GM19397 (cell line): Measurements from ENCODE around the gene RIMBP2.

Experiments used
- ATAC-seq: cut with Tn5 transposase; IDR thresholded peaks from one replicate; pipeline ENCODE4 v1.9.1; 2021; ENCODE audit warnings: mild to moderate bottlenecking, moderate library complexity; ENCODE audit not compliant: unreplicated experiment

The RIMBP2 gene

GRCh38 chr12:130398100-130398848, 317.8 kb downstream of the RIMBP2 start:
- ATAC-seq: no peak

GRCh38 chr12:130396667-130397066, 319.4 kb downstream of the RIMBP2 start:
- ATAC-seq: no peak

- no peak for ATAC-seq
These were observed 321.2 kb downstream of the RIMBP2 start for GRCh38 chr12:130394906-130395305.

- no peak for ATAC-seq
These were observed 324.9 kb downstream of the RIMBP2 start for GRCh38 chr12:130391186-130391585.

- ATAC-seq: no peak
These were observed 330.9 kb downstream of the RIMBP2 start for GRCh38 chr12:130385193-130385592.

- ATAC-seq: no peak
These were observed 331.9 kb downstream of the RIMBP2 start for GRCh38 chr12:130384234-130384633.

GRCh38 chr12:130382818-130383217, 333.3 kb downstream of the RIMBP2 start:
- ATAC-seq: no peak

GRCh38 chr12:130375296-130376287, 340.5 kb downstream of the RIMBP2 start:
- ATAC-seq: no peak

GRCh38 chr12:130374083-130374482, 342.0 kb downstream of the RIMBP2 start:
- no peak for ATAC-seq

GRCh38 chr12:130372936-130373335, 343.2 kb downstream of the RIMBP2 start:
- no peak for ATAC-seq

- no peak for ATAC-seq
These were observed 344.8 kb downstream of the RIMBP2 start for GRCh38 chr12:130371296-130371695.

GRCh38 chr12:130369816-130370215, 346.3 kb downstream of the RIMBP2 start:
- ATAC-seq: no peak

- ATAC-seq: no peak
These were observed 348.6 kb downstream of the RIMBP2 start for GRCh38 chr12:130367523-130367922.

GRCh38 chr12:130367003-130367402, 349.1 kb downstream of the RIMBP2 start:
- ATAC-seq: no peak

- ATAC-seq: no peak
These were observed 349.9 kb downstream of the RIMBP2 start for GRCh38 chr12:130366159-130366558.

GRCh38 chr12:130364578-130364977, 351.5 kb downstream of the RIMBP2 start:
- no peak for ATAC-seq

- no peak for ATAC-seq
These were observed 354.0 kb downstream of the RIMBP2 start for GRCh38 chr12:130362060-130362459.

GRCh38 chr12:130357729-130358330, 358.3 kb downstream of the RIMBP2 start:
- ATAC-seq: no peak

- no peak for ATAC-seq
These were observed 358.9 kb downstream of the RIMBP2 start for GRCh38 chr12:130357241-130357640.

- ATAC-seq: no peak
These were observed 359.9 kb downstream of the RIMBP2 start for GRCh38 chr12:130356222-130356621.

GRCh38 chr12:130354407-130354806, 361.7 kb downstream of the RIMBP2 start:
- no peak for ATAC-seq
